GM23338 (cell line): ENCODE results near the gene SMCO3. TPM values are rescaled to one million over a fixed set of nuclear protein-coding genes. Genes with fewer than 3 reads are reported as not detected.

Experiments
- ATAC-seq: fragments of 200-7000 bp; cut with Tn5 transposase; 3 replicates; pipeline ENCODE4 v1.9.1; 2020
- DNase-seq: peaks from one replicate; pipeline ENCODE4 v3.0.0-alpha.2; 2015; ENCODE audit warnings: low spot score
- H2AFZ ChIP-seq: fragments of 200-600 bp; sonication (generic); 2 replicates; pipeline ENCODE4 v1.8.0; 2016; ENCODE audit warnings: antibody characterized with exemption, mild to moderate bottlenecking, moderate library complexity
- H3F3A ChIP-seq: fragments of 200-600 bp; sonication (generic); replicated peaks from 2 replicates; pipeline ENCODE4 v1.8.0; 2017; ENCODE audit warnings: antibody characterized with exemption, mixed run types, low read depth
- H3K27ac ChIP-seq: fragments of 200-600 bp; sonication (generic); 2 replicates; pipeline ENCODE4 v1.6.1; 2016; ENCODE audit warnings: low read depth
- H3K27me3 ChIP-seq: fragments of 200-600 bp; sonication (generic); 2 replicates; pipeline ENCODE4 v1.8.0; 2016; ENCODE audit warnings: mild to moderate bottlenecking, mixed run types, moderate library complexity; ENCODE audit not compliant: insufficient read depth
- H3K36me3 ChIP-seq: fragments of 200-600 bp; sonication (generic); 2 replicates; pipeline ENCODE4 v1.8.0; 2016; ENCODE audit warnings: mild to moderate bottlenecking; ENCODE audit not compliant: insufficient read depth
- H3K4me1 ChIP-seq: fragments of 200-600 bp; sonication (generic); 2 replicates; pipeline ENCODE4 v1.8.0; 2016; ENCODE audit warnings: mild to moderate bottlenecking, moderate library complexity; ENCODE audit not compliant: insufficient read depth
- H3K4me2 ChIP-seq: fragments of 200-600 bp; sonication (generic); 2 replicates; pipeline ENCODE4 v1.7.1; 2017; ENCODE audit warnings: mixed run types
- H3K4me3 ChIP-seq: fragments of 200-600 bp; sonication (generic); 2 replicates; pipeline ENCODE4 v1.6.1; 2016; ENCODE audit warnings: mixed run types
- H3K79me2 ChIP-seq: fragments of 200-600 bp; sonication (generic); replicated peaks from 2 replicates; pipeline ENCODE4 v1.8.0; 2017; ENCODE audit warnings: mild to moderate bottlenecking; ENCODE audit not compliant: insufficient read depth
- H3K9me2 ChIP-seq: fragments of 200-600 bp; sonication (generic); 2 replicates; pipeline ENCODE4 v1.8.0; 2017; ENCODE audit not compliant: insufficient read depth
- H4K20me1 ChIP-seq: fragments of 200-600 bp; sonication (generic); replicated peaks from 2 replicates; pipeline ENCODE4 v1.8.0; 2017; ENCODE audit warnings: mild to moderate bottlenecking; ENCODE audit not compliant: insufficient read depth
- H3K27ac Mint-ChIP-seq: 2 replicates; pipeline ENCODE4 v1.8.0; 2020; ENCODE audit warnings: inconsistent platforms, mild to moderate bottlenecking, moderate library complexity, mixed read lengths
- H3K27me3 Mint-ChIP-seq: 3 replicates; pipeline ENCODE4 v1.8.0; 2022; ENCODE audit warnings: low read depth, mild to moderate bottlenecking, moderate library complexity, mixed read lengths, inconsistent platforms; ENCODE audit not compliant: insufficient read depth, poor library complexity
- H3K36me3 Mint-ChIP-seq: 3 replicates; pipeline ENCODE4 v1.8.0; 2021; ENCODE audit warnings: low read depth, mild to moderate bottlenecking, inconsistent platforms, moderate library complexity, mixed read lengths
- H3K4me1 Mint-ChIP-seq: 3 replicates; pipeline ENCODE4 v1.8.0; 2020; ENCODE audit warnings: mild to moderate bottlenecking, inconsistent platforms, mixed read lengths
- H3K4me3 Mint-ChIP-seq: 3 replicates; pipeline ENCODE4 v1.8.0; 2021; ENCODE audit warnings: moderate library complexity, mild to moderate bottlenecking, inconsistent platforms, mixed read lengths
- H3K9me3 Mint-ChIP-seq: 3 replicates; pipeline ENCODE4 v1.8.0; 2020; ENCODE audit warnings: moderate library complexity, mild to moderate bottlenecking, inconsistent platforms, mixed read lengths
- EZH2 ChIP-seq: fragments of 200-600 bp; sonication (generic); IDR thresholded peaks from one replicate; pipeline ENCODE4 v1.8.0; 2017; ENCODE audit warnings: antibody characterized with exemption, mild to moderate bottlenecking, low read depth; ENCODE audit not compliant: unreplicated experiment
- JUNB ChIP-seq: IDR thresholded peaks from one replicate; pipeline ENCODE4 v1.6.1; 2016; ENCODE audit warnings: antibody characterized with exemption; ENCODE audit not compliant: unreplicated experiment
- NANOG ChIP-seq: IDR thresholded peaks from 2 replicates; pipeline ENCODE4 v1.6.1; 2016; ENCODE audit warnings: antibody characterized with exemption, borderline replicate concordance
- POLR2AphosphoS5 ChIP-seq: IDR thresholded peaks from 2 replicates; pipeline ENCODE4 v1.6.1; 2016; ENCODE audit warnings: antibody characterized with exemption, low read depth
- STAT1 ChIP-seq: IDR thresholded peaks from one replicate; pipeline ENCODE4 v1.6.1; 2016; ENCODE audit warnings: antibody characterized with exemption; ENCODE audit not compliant: unreplicated experiment
- ZNF114 ChIP-seq: fragments of 250-450 bp; sonication (Bioruptor Pico); IDR thresholded peaks from 2 replicates; pipeline ENCODE4 v1.5.0; 2020; ENCODE audit warnings: mild to moderate bottlenecking, moderate library complexity
- ZNF331 ChIP-seq: fragments of 250-450 bp; sonication (Bioruptor Pico); IDR thresholded peaks from 2 replicates; pipeline ENCODE4 v1.5.0; 2020; ENCODE audit warnings: low read depth, mild to moderate bottlenecking, moderate library complexity
- ZNF462 ChIP-seq: fragments of 250-450 bp; sonication (Bioruptor Pico); IDR thresholded peaks from 2 replicates; pipeline ENCODE4 v1.5.0; 2020; ENCODE audit warnings: mild to moderate bottlenecking, moderate library complexity
- polyA plus RNA-seq: library from polyadenylated mRNA; unstranded; fragments of >200 nt; fragmentation: Nextera tagmentation; extraction: Ambion mirVana; gene quantifications from 2 replicates; pipeline ENCODE4 v1.2.1, GENCODE V29; 2016
- total RNA-seq: library from RNA; depleted of rRNA; stranded (reverse); fragments of >200 nt; shearing (Covaris generic); gene quantifications from 2 replicates; pipeline ENCODE4 v1.2.3, GENCODE V29; 2014
- TF ChIP-seq, protein P1 (sequence below): IDR thresholded peaks from 2 replicates; pipeline ENCODE4 v1.6.1; 2016; ENCODE audit warnings: antibody characterized with exemption

SMCO3 gene
- total and polyA plus RNA-seq, 2 experiments from 2014 or later = 0.13 TPM; not detected in 1

DNA sequence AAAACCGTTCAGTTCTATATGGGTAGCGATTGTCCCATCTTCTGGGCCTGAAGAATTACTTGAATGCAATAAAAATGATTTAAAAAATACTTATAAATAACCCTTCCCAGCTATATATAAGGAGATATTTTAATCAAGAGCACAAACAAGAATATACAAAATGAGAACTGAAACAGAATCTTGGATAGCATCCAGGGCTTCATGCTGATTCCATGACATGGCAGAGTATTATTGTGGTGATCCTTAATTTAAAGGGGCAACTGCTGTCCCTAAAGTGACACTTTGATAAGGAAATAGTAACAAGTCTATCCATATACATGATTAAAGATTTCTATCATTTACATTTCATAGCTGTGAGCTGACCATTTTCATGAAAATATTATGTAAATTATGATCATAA is 29.5 kb downstream of the SMCO3 start (continued):
- TF ChIP-seq ZNF462 (CRISPR knock-in tag) (no peak), NANOG (no peak), ZNF114 (CRISPR knock-in tag) (no peak), EZH2 (no peak)

- Histone ChIP-seq H3K4me3 (no peak overlapping the region), H3K4me1 (peaks cover 2% of the 10 kb centered on the region), H3K36me3 (peaks cover 16% of the 10 kb centered on the region; the same call in 1 of the 2 replicates), H3K4me2 (no peak overlapping the region), H4K20me1 (peaks cover 9% of the 10 kb centered on the region; the same call in 1 of the 2 replicates), H3K27me3 (no peaks in the 10 kb centered on the region), H3K79me2 (no peaks in the 10 kb centered on the region), H2AFZ (no peak overlapping the region), H3F3A (no peaks in the 10 kb centered on the region), H3K27ac (no peak overlapping the region), H3K9me2 (no peaks in the 10 kb centered on the region)
- Mint-ChIP-seq H3K4me1 (peaks cover 2% of the 10 kb centered on the region; the same call in 1 of the 3 replicates), H3K36me3 (peaks cover 14% of the 10 kb centered on the region), H3K4me3 (no peak overlapping the region), H3K9me3 (no peaks in the 10 kb centered on the region), H3K27ac (no peak overlapping the region), H3K27me3 (no peaks in the 10 kb centered on the region)
- TF ChIP-seq POLR2AphosphoS5 (no peak), STAT1 (no peak), ZNF331 (CRISPR knock-in tag) (no peak), JUNB (no peak)
- TF ChIP-seq, protein P1, sequence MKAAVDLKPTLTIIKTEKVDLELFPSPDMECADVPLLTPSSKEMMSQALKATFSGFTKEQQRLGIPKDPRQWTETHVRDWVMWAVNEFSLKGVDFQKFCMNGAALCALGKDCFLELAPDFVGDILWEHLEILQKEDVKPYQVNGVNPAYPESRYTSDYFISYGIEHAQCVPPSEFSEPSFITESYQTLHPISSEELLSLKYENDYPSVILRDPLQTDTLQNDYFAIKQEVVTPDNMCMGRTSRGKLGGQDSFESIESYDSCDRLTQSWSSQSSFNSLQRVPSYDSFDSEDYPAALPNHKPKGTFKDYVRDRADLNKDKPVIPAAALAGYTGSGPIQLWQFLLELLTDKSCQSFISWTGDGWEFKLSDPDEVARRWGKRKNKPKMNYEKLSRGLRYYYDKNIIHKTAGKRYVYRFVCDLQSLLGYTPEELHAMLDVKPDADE = no peak
- ATAC-seq = no peak
- no peak for DNase-seq
Observed at GRCh38 chr12:14782756-14783155, 31.2 kb downstream of the SMCO3 start.
